ENCODE measurements around the gene AP2S1.

AP2S1 gene

DNA sequence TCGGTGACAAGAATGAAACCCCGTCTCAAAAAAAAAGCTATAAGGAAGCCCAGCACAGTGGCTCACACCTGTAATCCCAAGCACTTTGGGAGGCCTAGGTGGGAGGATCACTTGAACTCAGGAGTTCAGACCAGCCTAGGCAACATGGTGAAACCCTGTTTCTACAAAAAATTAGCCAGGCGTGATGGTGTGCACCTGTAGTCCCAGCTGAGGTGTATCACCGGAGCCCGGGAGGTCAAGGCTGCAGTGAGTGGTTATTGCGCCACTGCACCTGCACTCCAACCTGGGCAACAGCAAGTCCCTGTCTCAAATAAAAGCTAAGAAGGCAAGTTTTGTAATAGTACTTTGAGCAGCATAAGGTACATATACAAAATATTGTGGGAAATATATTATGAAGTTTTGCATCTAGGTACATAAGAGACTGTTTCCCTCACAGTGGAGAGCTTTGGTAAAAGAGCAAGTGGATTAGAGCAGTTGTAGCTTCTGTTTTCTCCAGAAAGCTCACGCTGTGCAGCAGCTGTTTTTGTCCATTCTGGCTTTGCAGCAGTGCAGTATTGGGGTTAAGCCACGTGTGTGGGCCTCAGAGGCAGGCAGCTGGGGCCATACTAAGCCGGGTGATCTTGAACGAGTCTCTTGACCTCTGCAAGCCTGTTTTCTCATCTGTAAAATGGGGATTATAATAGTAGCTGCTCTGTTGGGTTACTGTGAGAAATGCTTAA lies 45.6 kb upstream of the AP2S1 start:
- DNase-seq (ENCODE audit: low read depth in 1 of 2, low spot score in 1 of 2): no peak
- TF ChIP-seq, protein P1, sequence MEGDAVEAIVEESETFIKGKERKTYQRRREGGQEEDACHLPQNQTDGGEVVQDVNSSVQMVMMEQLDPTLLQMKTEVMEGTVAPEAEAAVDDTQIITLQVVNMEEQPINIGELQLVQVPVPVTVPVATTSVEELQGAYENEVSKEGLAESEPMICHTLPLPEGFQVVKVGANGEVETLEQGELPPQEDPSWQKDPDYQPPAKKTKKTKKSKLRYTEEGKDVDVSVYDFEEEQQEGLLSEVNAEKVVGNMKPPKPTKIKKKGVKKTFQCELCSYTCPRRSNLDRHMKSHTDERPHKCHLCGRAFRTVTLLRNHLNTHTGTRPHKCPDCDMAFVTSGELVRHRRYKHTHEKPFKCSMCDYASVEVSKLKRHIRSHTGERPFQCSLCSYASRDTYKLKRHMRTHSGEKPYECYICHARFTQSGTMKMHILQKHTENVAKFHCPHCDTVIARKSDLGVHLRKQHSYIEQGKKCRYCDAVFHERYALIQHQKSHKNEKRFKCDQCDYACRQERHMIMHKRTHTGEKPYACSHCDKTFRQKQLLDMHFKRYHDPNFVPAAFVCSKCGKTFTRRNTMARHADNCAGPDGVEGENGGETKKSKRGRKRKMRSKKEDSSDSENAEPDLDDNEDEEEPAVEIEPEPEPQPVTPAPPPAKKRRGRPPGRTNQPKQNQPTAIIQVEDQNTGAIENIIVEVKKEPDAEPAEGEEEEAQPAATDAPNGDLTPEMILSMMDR (IDR thresholded peaks at IDR 0.05; ENCODE audit: insufficient read depth, low read length): no peak
- TF ChIP-seq, protein P2, sequence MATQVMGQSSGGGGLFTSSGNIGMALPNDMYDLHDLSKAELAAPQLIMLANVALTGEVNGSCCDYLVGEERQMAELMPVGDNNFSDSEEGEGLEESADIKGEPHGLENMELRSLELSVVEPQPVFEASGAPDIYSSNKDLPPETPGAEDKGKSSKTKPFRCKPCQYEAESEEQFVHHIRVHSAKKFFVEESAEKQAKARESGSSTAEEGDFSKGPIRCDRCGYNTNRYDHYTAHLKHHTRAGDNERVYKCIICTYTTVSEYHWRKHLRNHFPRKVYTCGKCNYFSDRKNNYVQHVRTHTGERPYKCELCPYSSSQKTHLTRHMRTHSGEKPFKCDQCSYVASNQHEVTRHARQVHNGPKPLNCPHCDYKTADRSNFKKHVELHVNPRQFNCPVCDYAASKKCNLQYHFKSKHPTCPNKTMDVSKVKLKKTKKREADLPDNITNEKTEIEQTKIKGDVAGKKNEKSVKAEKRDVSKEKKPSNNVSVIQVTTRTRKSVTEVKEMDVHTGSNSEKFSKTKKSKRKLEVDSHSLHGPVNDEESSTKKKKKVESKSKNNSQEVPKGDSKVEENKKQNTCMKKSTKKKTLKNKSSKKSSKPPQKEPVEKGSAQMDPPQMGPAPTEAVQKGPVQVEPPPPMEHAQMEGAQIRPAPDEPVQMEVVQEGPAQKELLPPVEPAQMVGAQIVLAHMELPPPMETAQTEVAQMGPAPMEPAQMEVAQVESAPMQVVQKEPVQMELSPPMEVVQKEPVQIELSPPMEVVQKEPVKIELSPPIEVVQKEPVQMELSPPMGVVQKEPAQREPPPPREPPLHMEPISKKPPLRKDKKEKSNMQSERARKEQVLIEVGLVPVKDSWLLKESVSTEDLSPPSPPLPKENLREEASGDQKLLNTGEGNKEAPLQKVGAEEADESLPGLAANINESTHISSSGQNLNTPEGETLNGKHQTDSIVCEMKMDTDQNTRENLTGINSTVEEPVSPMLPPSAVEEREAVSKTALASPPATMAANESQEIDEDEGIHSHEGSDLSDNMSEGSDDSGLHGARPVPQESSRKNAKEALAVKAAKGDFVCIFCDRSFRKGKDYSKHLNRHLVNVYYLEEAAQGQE (IDR thresholded peaks at IDR 0.05; ENCODE audit: insufficient replicate concordance, low read depth): no peak
- TF ChIP-seq GABPA (IDR thresholded peaks at IDR 0.05; ENCODE audit: low read depth): no peak
- no peak for TF ChIP-seq SPI1 (IDR thresholded peaks at IDR 0.05; ENCODE audit: borderline replicate concordance, low read depth)
- no peak for TF ChIP-seq POLR2AphosphoS5 (IDR thresholded peaks at IDR 0.05; ENCODE audit: low read depth)

DNA sequence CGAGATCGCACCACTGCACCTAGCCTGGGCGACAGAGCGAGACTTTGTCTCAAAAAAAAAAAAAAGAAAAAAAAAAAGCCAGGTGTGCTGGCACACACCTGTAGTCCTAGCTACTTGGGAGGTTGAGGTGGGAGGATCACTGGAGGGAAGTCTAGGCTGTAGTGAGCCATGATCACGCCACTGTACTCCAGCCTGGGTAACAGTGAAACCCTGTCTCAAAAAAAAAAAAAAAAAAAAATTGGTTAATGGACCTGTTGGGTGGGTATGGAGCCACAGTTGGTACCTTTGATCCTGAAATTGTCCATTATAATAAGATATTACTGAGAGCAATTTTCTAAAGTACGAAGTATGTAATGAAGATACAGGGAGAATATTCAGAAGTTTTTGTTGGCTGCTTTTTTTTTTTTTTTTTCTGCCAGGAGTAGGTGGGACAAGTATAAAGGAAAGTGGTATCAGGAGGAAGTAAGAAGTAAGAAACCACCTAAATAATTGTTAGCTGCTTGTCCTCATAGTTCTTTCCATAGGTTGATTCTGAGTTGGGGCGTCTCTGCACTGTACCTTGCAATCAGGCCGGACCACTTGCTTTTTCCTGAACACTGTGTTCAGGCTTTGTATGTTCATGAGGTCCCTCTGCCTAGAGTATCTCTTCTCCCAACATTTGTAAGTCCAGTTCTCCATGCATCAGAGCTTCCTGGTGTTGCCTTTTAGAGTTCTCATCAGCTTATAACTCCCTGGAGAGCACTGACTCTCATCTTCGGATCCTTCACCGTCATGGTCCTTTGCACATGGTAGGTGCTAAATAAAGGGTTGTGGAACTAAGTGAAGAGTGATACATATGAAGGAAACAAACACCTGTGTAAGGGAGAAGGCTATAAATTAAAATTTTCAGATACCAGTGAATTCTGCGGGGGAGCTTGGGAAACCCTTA lies 41.9 kb upstream of the AP2S1 start:
- no peaks in the 10 kb centered on the region for H3K27me3 ChIP-seq (ENCODE audit: insufficient read depth, poor library complexity, severe bottlenecking)
- TF ChIP-seq, protein P2 (IDR thresholded peaks at IDR 0.05; ENCODE audit: insufficient replicate concordance, low read depth): no peak
- TF ChIP-seq POLR2AphosphoS5 (IDR thresholded peaks at IDR 0.05; ENCODE audit: low read depth): no peak
- TF ChIP-seq GABPA (IDR thresholded peaks at IDR 0.05; ENCODE audit: low read depth): no peak
- TF ChIP-seq, protein P1 (IDR thresholded peaks at IDR 0.05; ENCODE audit: insufficient read depth, low read length): no peak
- no peak for TF ChIP-seq SPI1 (IDR thresholded peaks at IDR 0.05; ENCODE audit: borderline replicate concordance, low read depth)
- H3K4me3 ChIP-seq (replicated peaks; ENCODE audit: insufficient read depth, low read length): no peak overlapping the region
- no peak overlapping the region for H3K27ac ChIP-seq (replicated peaks)
- no peak for DNase-seq (ENCODE audit: low read depth in 1 of 2, low spot score in 1 of 2)

More for the DNA sequence above, 45.6 kb upstream of the AP2S1 start:
- H3K27ac ChIP-seq (replicated peaks): no peak overlapping the region
- no peaks in the 10 kb centered on the region for H3K27me3 ChIP-seq (ENCODE audit: insufficient read depth, poor library complexity, severe bottlenecking)
- no peak overlapping the region for H3K4me3 ChIP-seq (replicated peaks; ENCODE audit: insufficient read depth, low read length)

DNA sequence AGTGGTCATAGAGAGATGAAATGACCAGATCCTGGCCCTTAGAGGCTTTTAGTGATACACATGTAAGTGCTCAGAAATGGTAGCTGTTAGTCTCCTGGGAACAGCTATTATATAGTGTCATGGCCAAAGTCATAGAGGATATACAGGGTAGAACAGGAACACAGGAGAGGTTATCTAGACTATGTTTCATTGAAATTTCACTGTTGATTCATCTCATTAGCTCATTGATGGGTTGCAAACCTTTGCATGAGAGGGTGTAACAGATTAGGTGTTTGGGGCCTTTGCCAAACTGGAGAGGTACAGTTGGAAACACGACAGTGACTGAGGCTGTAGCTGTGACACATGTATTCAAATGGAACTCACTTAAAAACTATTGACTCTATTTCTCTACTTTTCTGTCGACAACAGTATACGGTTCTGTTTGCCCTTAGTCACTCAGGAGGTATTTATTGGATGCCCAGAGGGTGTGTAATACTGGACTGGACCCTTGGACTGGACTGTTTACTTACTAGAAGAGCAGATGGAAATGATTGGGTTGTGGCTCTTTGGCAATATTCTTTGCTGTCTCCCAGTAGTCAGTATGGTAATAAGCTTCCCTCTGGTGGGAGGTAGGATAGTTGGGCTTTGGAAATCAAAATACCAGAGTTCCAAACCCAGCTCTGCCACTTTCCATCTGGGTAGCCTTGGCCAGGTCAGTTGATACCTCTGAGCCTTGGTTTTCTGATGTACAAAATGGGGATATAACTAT lies 40.0 kb upstream of the AP2S1 start:
- no peak overlapping the region for H3K4me3 ChIP-seq (replicated peaks; ENCODE audit: insufficient read depth, low read length)
- no peak for TF ChIP-seq POLR2AphosphoS5 (IDR thresholded peaks at IDR 0.05; ENCODE audit: low read depth)
- H3K27me3 ChIP-seq (ENCODE audit: insufficient read depth, poor library complexity, severe bottlenecking): no peaks in the 10 kb centered on the region
- no peak overlapping the region for H3K27ac ChIP-seq (replicated peaks)
- DNase-seq (ENCODE audit: low read depth in 1 of 2, low spot score in 1 of 2): no peak

Measured in HL-60 (cell line).